ENCODE data around the gene SLC38A10. TPM values are rescaled to one million over a fixed set of nuclear protein-coding genes. Genes with fewer than 3 reads are reported as not detected.
"Not testable (repeated sequence)": the region's sequence is repeated elsewhere in the genome, so short reads cannot be mapped to it uniquely, and the experiment has no call there.

SLC38A10 gene
- total RNA-seq, 2 donors from 2014 or later, result 83.0 to 129 TPM

DNA sequence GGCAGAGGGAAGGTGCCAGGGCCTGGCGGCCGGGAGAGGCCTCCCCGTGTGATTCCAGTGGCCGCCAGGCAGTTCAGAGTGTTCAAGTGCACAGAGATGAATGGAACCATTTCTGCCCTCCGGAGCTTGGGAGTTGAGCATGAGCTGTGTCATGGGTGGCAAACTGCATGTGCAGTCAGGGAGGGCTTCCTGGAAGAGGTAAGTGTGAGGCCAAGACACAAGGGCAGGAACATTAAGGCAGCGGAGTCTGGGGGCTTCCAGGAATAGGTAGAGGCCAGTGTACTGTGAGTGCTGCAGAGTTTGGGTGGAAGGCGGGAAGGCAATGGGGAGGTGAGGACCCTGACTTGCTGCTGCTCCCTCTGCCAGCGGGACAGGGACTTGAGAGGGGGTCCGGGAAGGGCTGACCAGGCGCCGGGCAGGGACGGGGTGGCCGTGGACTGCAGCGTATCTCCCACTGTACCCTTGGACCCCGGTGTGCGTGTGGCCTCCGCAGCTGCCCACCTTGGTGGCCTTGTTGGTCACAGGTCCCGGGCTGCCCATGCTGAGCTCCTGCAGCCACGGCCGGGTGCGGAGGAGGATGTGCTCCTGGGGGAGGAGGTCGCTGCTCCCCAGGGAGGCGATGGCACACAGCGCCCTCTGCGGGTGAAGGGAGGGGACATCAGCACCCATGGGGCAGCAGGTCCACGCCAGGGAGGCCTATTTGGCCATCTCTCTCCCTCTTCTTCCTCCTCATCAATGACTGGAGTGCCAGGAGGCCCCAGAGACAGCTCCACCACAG is 64.9 kb downstream of the SLC38A10 start:
- TF ChIP-seq, protein P1, sequence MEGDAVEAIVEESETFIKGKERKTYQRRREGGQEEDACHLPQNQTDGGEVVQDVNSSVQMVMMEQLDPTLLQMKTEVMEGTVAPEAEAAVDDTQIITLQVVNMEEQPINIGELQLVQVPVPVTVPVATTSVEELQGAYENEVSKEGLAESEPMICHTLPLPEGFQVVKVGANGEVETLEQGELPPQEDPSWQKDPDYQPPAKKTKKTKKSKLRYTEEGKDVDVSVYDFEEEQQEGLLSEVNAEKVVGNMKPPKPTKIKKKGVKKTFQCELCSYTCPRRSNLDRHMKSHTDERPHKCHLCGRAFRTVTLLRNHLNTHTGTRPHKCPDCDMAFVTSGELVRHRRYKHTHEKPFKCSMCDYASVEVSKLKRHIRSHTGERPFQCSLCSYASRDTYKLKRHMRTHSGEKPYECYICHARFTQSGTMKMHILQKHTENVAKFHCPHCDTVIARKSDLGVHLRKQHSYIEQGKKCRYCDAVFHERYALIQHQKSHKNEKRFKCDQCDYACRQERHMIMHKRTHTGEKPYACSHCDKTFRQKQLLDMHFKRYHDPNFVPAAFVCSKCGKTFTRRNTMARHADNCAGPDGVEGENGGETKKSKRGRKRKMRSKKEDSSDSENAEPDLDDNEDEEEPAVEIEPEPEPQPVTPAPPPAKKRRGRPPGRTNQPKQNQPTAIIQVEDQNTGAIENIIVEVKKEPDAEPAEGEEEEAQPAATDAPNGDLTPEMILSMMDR (IDR thresholded peaks at IDR 0.05), result no peak
- Histone ChIP-seq H3K27me3 (replicated peaks; ENCODE audit: insufficient read depth) (no peaks in the 10 kb centered on the region), H3K27ac (no peak overlapping the region), H3K9me3 (no peaks in the 10 kb centered on the region), H3K36me3 (peaks cover 16% of the 10 kb centered on the region), H3K4me1 (ENCODE audit: control insufficient read depth in 1 of 2, low read depth in 2 of 2) (no peaks in the 10 kb centered on the region), H3K4me3 (no peak overlapping the region)
- no peak for DNase-seq (ENCODE audit: low spot score)
- no peak for ATAC-seq (ENCODE audit: insufficient number of reproducible peaks, low FRiP score, low read depth)

DNA sequence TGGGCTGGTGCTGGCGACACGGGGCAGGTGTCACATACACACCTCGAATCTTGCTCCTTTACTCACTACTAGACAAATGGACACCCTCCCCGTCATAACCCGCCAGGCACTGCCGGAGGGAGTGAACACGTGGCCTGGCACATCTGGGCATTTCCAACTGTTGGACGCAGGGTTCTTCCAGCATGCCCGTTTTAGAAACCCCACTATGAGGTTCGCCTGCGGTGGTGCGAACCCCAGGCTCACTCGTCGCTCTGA is 65.5 kb downstream of the SLC38A10 start:
- Histone ChIP-seq H3K27ac (no peak overlapping the region), H3K4me1 (ENCODE audit: control insufficient read depth in 1 of 2, low read depth in 2 of 2) (no peaks in the 10 kb centered on the region), H3K4me3 (no peak overlapping the region), H3K36me3 (peaks cover 16% of the 10 kb centered on the region), H3K9me3 (no peaks in the 10 kb centered on the region), H3K27me3 (replicated peaks; ENCODE audit: insufficient read depth) (no peaks in the 10 kb centered on the region)
- TF ChIP-seq, protein P1 (IDR thresholded peaks at IDR 0.05), result no peak
- no peak for DNase-seq (ENCODE audit: low spot score)
- no peak for ATAC-seq (ENCODE audit: insufficient number of reproducible peaks, low FRiP score, low read depth)

DNA sequence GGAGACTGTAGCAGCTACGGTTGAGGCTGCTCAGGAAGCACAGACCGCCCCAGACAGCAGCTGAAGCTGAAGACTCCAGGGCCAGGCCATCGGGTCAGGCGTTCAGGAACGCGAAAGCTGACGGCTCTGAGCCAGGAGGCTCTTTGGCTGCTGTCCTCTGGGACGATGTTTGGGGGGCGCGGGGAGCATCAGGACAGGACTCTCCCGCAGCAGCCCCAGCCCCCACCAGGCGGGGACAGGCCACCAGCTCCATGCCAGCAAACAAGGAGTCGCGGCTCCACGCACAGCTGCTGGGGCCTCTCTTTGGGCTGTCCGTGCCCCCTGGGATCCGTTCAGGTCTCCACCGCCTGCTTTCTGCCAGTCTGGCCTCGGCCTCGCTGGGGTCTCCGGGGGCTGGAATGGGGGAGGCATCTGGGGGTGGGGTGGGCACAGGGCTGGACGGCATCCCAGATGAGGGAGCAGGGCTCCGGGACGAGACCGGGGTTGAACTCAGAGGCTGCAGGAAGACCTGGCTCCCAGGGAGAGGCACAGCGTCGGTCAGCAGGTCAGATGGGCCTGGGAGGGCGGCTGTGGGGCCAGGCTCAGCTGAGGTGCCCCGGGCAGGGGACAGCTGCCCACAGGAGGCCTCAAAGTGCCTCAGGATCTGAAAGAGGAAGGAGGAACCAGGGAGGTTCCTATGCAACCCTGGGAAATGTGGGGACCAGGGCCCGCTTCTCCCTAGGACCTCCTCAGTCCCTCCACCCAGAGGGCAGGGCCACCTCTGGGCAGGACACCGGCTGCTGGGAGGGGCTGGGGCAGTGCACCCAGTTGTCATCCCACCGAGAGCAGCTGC is 66.1 kb downstream of the SLC38A10 start:
- TF ChIP-seq, protein P1 (IDR thresholded peaks at IDR 0.05), result no peak
- Histone ChIP-seq H3K4me3 (no peak overlapping the region), H3K9me3 (no peaks in the 10 kb centered on the region), H3K27me3 (replicated peaks; ENCODE audit: insufficient read depth) (no peaks in the 10 kb centered on the region), H3K27ac (no peak overlapping the region), H3K4me1 (ENCODE audit: control insufficient read depth in 1 of 2, low read depth in 2 of 2) (no peaks in the 10 kb centered on the region), H3K36me3 (peaks cover 16% of the 10 kb centered on the region)
- ATAC-seq (ENCODE audit: insufficient number of reproducible peaks, low FRiP score, low read depth) (no peak), DNase-seq (ENCODE audit: low spot score) (no peak)

DNA sequence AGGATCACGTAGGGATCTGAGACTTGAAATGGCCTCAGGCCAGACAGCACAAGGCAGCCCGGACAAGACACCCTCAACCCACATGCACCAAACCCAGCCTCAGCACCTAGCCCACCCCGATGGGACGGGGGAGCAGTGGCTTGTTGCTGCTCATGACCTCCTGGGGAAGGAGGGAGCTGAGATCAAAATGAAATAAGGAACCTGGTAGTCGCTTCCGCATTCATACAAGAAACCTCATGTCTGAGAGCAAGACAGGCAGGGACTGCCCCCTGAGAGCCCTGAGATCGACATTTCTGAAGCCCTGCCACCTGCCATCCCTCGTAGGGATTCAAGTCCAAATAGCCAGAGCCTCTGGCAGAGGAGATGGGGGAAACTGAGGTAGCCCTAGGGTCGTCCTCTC is 66.7 kb downstream of the SLC38A10 start:
- H3K4me1 ChIP-seq (ENCODE audit: control insufficient read depth in 1 of 2, low read depth in 2 of 2), result no peaks in the 10 kb centered on the region
- H3K36me3 ChIP-seq, result peaks cover 16% of the 10 kb centered on the region
- DNase-seq (ENCODE audit: low spot score) (no peak), ATAC-seq (ENCODE audit: insufficient number of reproducible peaks, low FRiP score, low read depth) (peak; percentile 11)
- H3K27ac ChIP-seq, result no peak overlapping the region
- H3K27me3 ChIP-seq (replicated peaks; ENCODE audit: insufficient read depth), result no peaks in the 10 kb centered on the region
- TF ChIP-seq, protein P1 (IDR thresholded peaks at IDR 0.05), result no peak
- no peaks in the 10 kb centered on the region for H3K9me3 ChIP-seq
- H3K4me3 ChIP-seq, result no peak overlapping the region

DNA sequence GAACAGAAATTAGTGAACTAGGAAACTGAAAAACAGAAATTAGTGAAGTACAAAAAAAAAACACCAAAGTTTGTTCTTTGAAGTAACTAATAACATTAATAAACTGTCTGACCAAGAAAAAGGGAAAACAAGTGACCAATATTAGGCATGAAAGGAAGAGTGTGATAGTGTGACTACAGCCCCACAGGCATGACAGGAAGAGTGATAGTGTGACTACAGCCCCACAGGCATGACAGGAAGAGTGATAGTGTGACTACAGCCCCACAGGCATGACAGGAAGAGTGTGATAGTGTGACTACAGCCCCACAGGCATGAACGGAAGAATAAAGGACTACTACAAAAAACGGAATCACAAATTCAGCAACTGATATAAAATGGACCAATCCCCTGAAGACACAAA is 67.5 kb downstream of the SLC38A10 start:
- not testable (repeated sequence) for H3K4me3 ChIP-seq; DNase-seq (ENCODE audit: low spot score); H3K27me3 ChIP-seq (replicated peaks; ENCODE audit: insufficient read depth); H3K27ac ChIP-seq; H3K9me3 ChIP-seq; H3K4me1 ChIP-seq (ENCODE audit: control insufficient read depth in 1 of 2, low read depth in 2 of 2); ATAC-seq (ENCODE audit: insufficient number of reproducible peaks, low FRiP score, low read depth)
- peaks cover 16% of the 10 kb centered on the region for H3K36me3 ChIP-seq
